ENCODE measurements around the gene THRAP3. TPM values are rescaled to one million over a fixed set of nuclear protein-coding genes. Genes with fewer than 3 reads are reported as not detected.
A peak's percentile ranks its signal among the peaks of the same experiment; 100 is the strongest.

The THRAP3 gene
- polyA plus RNA-seq, 1 of the 3 experiments (the other 2 are of a cell fraction) = 33.7 TPM

DNA sequence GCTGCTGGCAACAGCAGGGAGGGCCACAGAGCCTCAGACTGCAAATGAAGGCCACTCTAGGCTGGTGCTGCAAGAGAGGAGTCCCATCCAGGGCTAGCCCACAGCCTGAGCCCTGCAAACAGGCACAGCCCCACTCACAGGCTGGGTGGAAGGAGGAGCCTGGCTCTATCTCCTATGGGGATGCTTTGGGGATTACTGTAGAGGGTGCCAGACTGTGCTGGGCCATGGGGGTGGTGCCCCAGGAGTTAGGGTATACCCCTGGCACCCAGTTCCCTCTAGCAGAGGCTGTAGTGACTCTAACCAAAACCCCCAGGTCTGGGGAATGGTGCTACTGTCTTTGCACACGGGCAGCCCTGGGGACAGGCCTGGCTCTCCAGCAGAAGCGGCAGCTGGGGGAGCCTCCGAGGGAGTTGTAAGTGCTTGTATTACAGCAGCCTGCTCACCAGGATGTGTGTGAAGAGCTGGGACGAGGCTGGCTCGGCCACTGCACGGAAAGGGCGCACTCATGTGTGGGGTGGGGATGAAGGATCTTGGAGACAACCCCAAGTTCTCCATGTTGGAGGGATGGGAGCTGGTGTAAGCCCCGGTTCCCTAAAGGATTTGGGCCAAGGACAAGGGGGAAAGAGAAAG, 122.6 kb downstream of the THRAP3 start:
- Histone ChIP-seq H3K9ac (no peak overlapping the region), H3K4me3 (ENCODE audit: low read depth in 2 of 2, low read length in 1 of 2) (no peak overlapping the region), H3K27ac (ENCODE audit: low read depth in 2 of 2, low read length in 1 of 2) (peak overlapping the region in 1 of 2 experiments; percentile 44; a peak in 1 of 4 replicates), H3K79me2 (ENCODE audit: insufficient read depth) (peaks cover 17% of the 10 kb centered on the region; the same call in 1 of the 2 replicates), H3K9me2 (no peaks in the 10 kb centered on the region), H3K4me1 (ENCODE audit: control insufficient read depth in 1 of 2, insufficient read depth in 2 of 2, low read depth in 1 of 2, low read length in 1 of 2) (peaks cover 18 to 40% of the 10 kb centered on the region in 2 experiments), H3K27me3 (ENCODE audit: insufficient read depth) (no peaks in the 10 kb centered on the region), H4K20me1 (ENCODE audit: insufficient read depth) (no peaks in the 10 kb centered on the region), H3K36me3 (replicated peaks in 1 of 2; ENCODE audit: control insufficient read depth in 1 of 2, insufficient read depth in 2 of 2, low read length in 1 of 2) (peaks cover 39 to 57% of the 10 kb centered on the region in 2 experiments), H3K9me3 (no peaks in the 10 kb centered on the region), H3F3A (replicated peaks; ENCODE audit: insufficient read depth) (peaks cover 36% of the 10 kb centered on the region), H2AFZ (ENCODE audit: low read depth) (no peak overlapping the region), H3K4me2 (no peak overlapping the region)
- DNase-seq = no peak
- TF ChIP-seq TAF1 (IDR thresholded peaks at IDR 0.05; ENCODE audit: borderline replicate concordance, low read depth, low read length) = no peak
- no peak for TF ChIP-seq GABPA (IDR thresholded peaks at IDR 0.05; ENCODE audit: low read depth)
- TF ChIP-seq, protein P1, sequence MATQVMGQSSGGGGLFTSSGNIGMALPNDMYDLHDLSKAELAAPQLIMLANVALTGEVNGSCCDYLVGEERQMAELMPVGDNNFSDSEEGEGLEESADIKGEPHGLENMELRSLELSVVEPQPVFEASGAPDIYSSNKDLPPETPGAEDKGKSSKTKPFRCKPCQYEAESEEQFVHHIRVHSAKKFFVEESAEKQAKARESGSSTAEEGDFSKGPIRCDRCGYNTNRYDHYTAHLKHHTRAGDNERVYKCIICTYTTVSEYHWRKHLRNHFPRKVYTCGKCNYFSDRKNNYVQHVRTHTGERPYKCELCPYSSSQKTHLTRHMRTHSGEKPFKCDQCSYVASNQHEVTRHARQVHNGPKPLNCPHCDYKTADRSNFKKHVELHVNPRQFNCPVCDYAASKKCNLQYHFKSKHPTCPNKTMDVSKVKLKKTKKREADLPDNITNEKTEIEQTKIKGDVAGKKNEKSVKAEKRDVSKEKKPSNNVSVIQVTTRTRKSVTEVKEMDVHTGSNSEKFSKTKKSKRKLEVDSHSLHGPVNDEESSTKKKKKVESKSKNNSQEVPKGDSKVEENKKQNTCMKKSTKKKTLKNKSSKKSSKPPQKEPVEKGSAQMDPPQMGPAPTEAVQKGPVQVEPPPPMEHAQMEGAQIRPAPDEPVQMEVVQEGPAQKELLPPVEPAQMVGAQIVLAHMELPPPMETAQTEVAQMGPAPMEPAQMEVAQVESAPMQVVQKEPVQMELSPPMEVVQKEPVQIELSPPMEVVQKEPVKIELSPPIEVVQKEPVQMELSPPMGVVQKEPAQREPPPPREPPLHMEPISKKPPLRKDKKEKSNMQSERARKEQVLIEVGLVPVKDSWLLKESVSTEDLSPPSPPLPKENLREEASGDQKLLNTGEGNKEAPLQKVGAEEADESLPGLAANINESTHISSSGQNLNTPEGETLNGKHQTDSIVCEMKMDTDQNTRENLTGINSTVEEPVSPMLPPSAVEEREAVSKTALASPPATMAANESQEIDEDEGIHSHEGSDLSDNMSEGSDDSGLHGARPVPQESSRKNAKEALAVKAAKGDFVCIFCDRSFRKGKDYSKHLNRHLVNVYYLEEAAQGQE (IDR thresholded peaks at IDR 0.05; ENCODE audit: low read depth, low read length) = no peak
- TF ChIP-seq EP300 (IDR thresholded peaks at IDR 0.05; ENCODE audit: borderline replicate concordance in 1 of 2, low read depth in 1 of 2, low read length in 1 of 2) = no peak
- no peak for TF ChIP-seq EZH2phosphoT487 (IDR thresholded peaks at IDR 0.05; ENCODE audit: borderline replicate concordance, low read depth)
- no peak for TF ChIP-seq NRF1 (IDR thresholded peaks at IDR 0.05; ENCODE audit: low read depth, low read length)
- no peak for TF ChIP-seq CHD2 (IDR thresholded peaks at IDR 0.05; ENCODE audit: low read length, partially characterized antibody)
- TF ChIP-seq ZBTB33 (IDR thresholded peaks at IDR 0.05; ENCODE audit: borderline replicate concordance, low read depth) = no peak
- no peak for TF ChIP-seq MEF2A (IDR thresholded peaks at IDR 0.05; ENCODE audit: borderline replicate concordance, low read depth)
- no peak for TF ChIP-seq FOSL2 (IDR thresholded peaks at IDR 0.05; ENCODE audit: borderline replicate concordance, low read depth)
- TF ChIP-seq JUND (IDR thresholded peaks at IDR 0.05) = no peak
- TF ChIP-seq RCOR1 (IDR thresholded peaks at IDR 0.05; ENCODE audit: low read length) = no peak
- TF ChIP-seq FOXM1 (IDR thresholded peaks at IDR 0.05; ENCODE audit: low read depth) = no peak
- TF ChIP-seq SIN3A (IDR thresholded peaks at IDR 0.05; ENCODE audit: borderline replicate concordance, low read depth, low read length) = no peak
- TF ChIP-seq YY1 (IDR thresholded peaks at IDR 0.05; ENCODE audit: low read depth) = no peak
- no peak for TF ChIP-seq USF1 (IDR thresholded peaks at IDR 0.05; ENCODE audit: borderline replicate concordance, low read depth)
- WGBS (ENCODE audit: low lambda C conversion rate) = 89% methylated on average over 7 of the region's 8 CpGs
- ChIA-PET CTCF (interaction anchor here (7.4 kb wide), 1 partner anchor 21 kb away, joined by 86 read pairs; no protein-coding TSS in a partner anchor), POLR2A (no interaction called here)
